HepG2 (cell line): ENCODE results near the gene DNASE1. TPM values are rescaled to one million over a fixed set of nuclear protein-coding genes. Genes with fewer than 3 reads are reported as not detected.
A peak's percentile ranks its signal among the peaks of the same experiment; 100 is the strongest.

Experiments used
- MXD4 ChIP-seq: IDR thresholded peaks from 2 replicates; pipeline ENCODE4 v1.6.1; 2016; ENCODE audit warnings: mild to moderate bottlenecking, missing biosample characterization, missing genetic modification reagents
- MXI1 ChIP-seq: IDR thresholded peaks from 3 replicates; pipeline ENCODE4 v1.6.1; 2012; ENCODE audit warnings: low read depth, low read length, inconsistent platforms, borderline replicate concordance
- NFKBIZ ChIP-seq: IDR thresholded peaks from 2 replicates; pipeline ENCODE4 v1.6.1; 2018; ENCODE audit warnings: missing genetic modification reagents, missing compliant biosample characterization
- RCOR2 ChIP-seq: IDR thresholded peaks from 2 replicates; pipeline ENCODE4 v1.6.1; 2016; ENCODE audit warnings: missing biosample characterization, missing genetic modification reagents
- SAP130 ChIP-seq: IDR thresholded peaks from 2 replicates; pipeline ENCODE4 v1.6.1; 2016; ENCODE audit warnings: low read depth
- ZFP36L1 ChIP-seq: sonication (generic); formaldehyde crosslinking; IDR thresholded peaks from 2 replicates; pipeline ENCODE4 v1.8.0; 2022; ENCODE audit warnings: mild to moderate bottlenecking, missing genetic modification reagents, moderate library complexity
- ZNF446 ChIP-seq: sonication (generic); formaldehyde crosslinking; IDR thresholded peaks from 2 replicates; pipeline ENCODE4 v1.5.0; 2020; ENCODE audit warnings: mild to moderate bottlenecking, missing genetic modification reagents
- ZNF496 ChIP-seq: sonication (generic); formaldehyde crosslinking; IDR thresholded peaks from 2 replicates; pipeline ENCODE4 v1.8.1; 2023; ENCODE audit warnings: mild to moderate bottlenecking, moderate library complexity, missing genetic modification reagents; ENCODE audit not compliant: insufficient replicate concordance
- polyA plus RNA-seq, 8 experiments: library from polyadenylated mRNA; depleted of rRNA in 3 of 8; stranded (reverse) in 7 of 8; unstranded in 1 of 8; fragments of >200 nt; fragmentation: Illumina TruSeq in 4 of 8; extraction: Trizol in 4 of 8; gene quantifications; 2 replicates each; pipeline versions ENCODE4 v1.2.1 to v1.2.3, GENCODE V29; 2011 to 2016; ENCODE audit warnings: low read depth in 4 of 8, missing spikeins in 1 of 8, mixed read lengths in 1 of 8; ENCODE audit not compliant: insufficient read depth in 1 of 8
- total RNA-seq, 5 experiments: library from RNA; depleted of rRNA; stranded (reverse); fragments of >200 nt; fragmentation: Illumina TruSeq; extraction: Trizol; gene quantifications; 2 replicates each; pipeline ENCODE4 v1.2.3, GENCODE V29; 2016; ENCODE audit warnings: low read depth in 1 of 5
- TF ChIP-seq, protein P1 (sequence below): IDR thresholded peaks from 2 replicates; pipeline ENCODE4 v1.6.1; 2016; ENCODE audit warnings: missing compliant biosample characterization, missing genetic modification reagents, borderline replicate concordance
- TF ChIP-seq, protein P2 (sequence below): sonication (generic); formaldehyde crosslinking; conservative IDR thresholded peaks from 2 replicates; pipeline ENCODE4 v1.4.0; 2020; ENCODE audit warnings: missing genetic modification reagents
- TF ChIP-seq, protein P3 (sequence below): sonication (generic); formaldehyde crosslinking; IDR thresholded peaks from 2 replicates; pipeline ENCODE4 v1.4.0; 2020; ENCODE audit warnings: mild to moderate bottlenecking, missing genetic modification reagents

Gene DNASE1
- total and polyA plus RNA-seq, 2 of the 13 experiments (the other 11 are each of a cell fraction or from before 2014, with no cell fraction given), result 7.1 to 11.1 TPM

DNA sequence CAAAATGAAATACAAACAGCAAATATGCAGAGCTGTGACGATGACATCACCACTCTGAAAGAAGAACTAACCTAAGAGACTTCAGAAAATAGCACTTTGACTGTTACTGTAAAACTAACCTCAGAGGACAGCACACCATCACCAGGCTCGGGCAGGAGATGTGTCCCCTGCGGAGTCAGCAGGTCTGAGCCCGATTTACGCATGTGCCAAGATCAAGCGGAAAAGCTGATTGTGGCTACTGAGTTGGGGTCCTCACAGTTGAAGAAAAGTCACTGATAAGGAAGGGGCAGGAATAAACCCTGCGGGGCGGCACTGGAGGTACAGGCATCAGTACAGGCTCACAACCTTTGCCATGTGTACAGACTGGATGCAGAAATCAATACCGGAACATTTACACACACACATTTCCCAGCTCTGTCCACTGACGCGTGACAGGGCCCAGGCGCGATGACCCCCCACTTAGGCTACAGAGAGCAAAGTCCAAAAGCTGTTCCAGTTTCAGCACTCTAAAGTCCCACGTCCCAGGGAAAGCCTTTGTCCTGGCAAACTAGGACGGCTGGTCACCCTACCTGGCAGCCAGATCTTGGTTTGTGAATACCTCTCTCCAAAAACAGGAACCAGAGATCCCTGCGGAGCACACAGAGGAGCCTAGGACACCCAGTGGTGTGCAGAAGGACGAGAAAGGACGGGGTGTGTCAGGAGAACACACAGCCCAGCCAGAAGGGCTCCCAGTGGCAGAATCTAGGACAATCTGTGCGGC is 41.3 kb downstream of the DNASE1 start (continued):
- TF ChIP-seq RCOR2, result peak; percentile 89
- TF ChIP-seq, protein P1, sequence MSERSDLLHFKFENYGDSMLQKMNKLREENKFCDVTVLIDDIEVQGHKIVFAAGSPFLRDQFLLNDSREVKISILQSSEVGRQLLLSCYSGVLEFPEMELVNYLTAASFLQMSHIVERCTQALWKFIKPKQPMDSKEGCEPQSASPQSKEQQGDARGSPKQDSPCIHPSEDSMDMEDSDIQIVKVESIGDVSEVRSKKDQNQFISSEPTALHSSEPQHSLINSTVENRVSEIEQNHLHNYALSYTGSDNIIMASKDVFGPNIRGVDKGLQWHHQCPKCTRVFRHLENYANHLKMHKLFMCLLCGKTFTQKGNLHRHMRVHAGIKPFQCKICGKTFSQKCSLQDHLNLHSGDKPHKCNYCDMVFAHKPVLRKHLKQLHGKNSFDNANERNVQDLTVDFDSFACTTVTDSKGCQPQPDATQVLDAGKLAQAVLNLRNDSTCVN (CRISPR knock-in tag), result no peak; the same call in none of the 2 replicates
- peak; percentile 65; the same call in 1 of the 2 replicates for TF ChIP-seq ZNF446 (CRISPR knock-in tag)
- TF ChIP-seq, protein P2, sequence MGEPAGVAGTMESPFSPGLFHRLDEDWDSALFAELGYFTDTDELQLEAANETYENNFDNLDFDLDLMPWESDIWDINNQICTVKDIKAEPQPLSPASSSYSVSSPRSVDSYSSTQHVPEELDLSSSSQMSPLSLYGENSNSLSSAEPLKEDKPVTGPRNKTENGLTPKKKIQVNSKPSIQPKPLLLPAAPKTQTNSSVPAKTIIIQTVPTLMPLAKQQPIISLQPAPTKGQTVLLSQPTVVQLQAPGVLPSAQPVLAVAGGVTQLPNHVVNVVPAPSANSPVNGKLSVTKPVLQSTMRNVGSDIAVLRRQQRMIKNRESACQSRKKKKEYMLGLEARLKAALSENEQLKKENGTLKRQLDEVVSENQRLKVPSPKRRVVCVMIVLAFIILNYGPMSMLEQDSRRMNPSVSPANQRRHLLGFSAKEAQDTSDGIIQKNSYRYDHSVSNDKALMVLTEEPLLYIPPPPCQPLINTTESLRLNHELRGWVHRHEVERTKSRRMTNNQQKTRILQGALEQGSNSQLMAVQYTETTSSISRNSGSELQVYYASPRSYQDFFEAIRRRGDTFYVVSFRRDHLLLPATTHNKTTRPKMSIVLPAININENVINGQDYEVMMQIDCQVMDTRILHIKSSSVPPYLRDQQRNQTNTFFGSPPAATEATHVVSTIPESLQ (CRISPR knock-in tag), result no peak
- no peak for TF ChIP-seq ZNF496 (CRISPR knock-in tag)
- TF ChIP-seq, protein P3, sequence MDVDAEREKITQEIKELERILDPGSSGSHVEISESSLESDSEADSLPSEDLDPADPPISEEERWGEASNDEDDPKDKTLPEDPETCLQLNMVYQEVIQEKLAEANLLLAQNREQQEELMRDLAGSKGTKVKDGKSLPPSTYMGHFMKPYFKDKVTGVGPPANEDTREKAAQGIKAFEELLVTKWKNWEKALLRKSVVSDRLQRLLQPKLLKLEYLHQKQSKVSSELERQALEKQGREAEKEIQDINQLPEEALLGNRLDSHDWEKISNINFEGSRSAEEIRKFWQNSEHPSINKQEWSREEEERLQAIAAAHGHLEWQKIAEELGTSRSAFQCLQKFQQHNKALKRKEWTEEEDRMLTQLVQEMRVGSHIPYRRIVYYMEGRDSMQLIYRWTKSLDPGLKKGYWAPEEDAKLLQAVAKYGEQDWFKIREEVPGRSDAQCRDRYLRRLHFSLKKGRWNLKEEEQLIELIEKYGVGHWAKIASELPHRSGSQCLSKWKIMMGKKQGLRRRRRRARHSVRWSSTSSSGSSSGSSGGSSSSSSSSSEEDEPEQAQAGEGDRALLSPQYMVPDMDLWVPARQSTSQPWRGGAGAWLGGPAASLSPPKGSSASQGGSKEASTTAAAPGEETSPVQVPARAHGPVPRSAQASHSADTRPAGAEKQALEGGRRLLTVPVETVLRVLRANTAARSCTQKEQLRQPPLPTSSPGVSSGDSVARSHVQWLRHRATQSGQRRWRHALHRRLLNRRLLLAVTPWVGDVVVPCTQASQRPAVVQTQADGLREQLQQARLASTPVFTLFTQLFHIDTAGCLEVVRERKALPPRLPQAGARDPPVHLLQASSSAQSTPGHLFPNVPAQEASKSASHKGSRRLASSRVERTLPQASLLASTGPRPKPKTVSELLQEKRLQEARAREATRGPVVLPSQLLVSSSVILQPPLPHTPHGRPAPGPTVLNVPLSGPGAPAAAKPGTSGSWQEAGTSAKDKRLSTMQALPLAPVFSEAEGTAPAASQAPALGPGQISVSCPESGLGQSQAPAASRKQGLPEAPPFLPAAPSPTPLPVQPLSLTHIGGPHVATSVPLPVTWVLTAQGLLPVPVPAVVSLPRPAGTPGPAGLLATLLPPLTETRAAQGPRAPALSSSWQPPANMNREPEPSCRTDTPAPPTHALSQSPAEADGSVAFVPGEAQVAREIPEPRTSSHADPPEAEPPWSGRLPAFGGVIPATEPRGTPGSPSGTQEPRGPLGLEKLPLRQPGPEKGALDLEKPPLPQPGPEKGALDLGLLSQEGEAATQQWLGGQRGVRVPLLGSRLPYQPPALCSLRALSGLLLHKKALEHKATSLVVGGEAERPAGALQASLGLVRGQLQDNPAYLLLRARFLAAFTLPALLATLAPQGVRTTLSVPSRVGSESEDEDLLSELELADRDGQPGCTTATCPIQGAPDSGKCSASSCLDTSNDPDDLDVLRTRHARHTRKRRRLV (CRISPR knock-in tag), result 0 out of 2 replicates have a peak, but pooled peaks have one; percentile 17
- TF ChIP-seq ZFP36L1, result 0 out of 2 replicates have a peak, but pooled peaks have one; percentile 42
- TF ChIP-seq SAP130 (CRISPR knock-in tag), result peak; percentile 97
- peak; percentile 92 for TF ChIP-seq NFKBIZ (CRISPR knock-in tag)
- TF ChIP-seq MXI1, result peak; percentile 96; the same call in 2 of the 3 replicates
- TF ChIP-seq MXD4 (CRISPR knock-in tag), result peak; percentile 89
